Measurements from ENCODE around the gene LAMA2.

Gene LAMA2

DNA sequence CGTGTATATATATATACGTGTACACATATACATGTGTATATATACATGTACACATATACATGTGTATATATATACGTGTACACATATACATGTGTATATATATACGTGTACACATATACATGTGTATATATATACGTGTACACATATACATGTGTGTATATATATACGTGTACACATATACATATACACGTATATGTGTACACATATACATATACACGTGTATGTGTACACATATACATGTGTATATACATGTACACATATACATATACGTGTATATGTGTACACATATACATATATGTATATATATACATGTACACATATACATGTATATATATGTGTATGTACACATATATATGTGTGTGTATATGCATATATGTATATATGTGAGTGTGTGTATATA lies 317.2 kb downstream of the LAMA2 start:
- TF ChIP-seq, protein P1, sequence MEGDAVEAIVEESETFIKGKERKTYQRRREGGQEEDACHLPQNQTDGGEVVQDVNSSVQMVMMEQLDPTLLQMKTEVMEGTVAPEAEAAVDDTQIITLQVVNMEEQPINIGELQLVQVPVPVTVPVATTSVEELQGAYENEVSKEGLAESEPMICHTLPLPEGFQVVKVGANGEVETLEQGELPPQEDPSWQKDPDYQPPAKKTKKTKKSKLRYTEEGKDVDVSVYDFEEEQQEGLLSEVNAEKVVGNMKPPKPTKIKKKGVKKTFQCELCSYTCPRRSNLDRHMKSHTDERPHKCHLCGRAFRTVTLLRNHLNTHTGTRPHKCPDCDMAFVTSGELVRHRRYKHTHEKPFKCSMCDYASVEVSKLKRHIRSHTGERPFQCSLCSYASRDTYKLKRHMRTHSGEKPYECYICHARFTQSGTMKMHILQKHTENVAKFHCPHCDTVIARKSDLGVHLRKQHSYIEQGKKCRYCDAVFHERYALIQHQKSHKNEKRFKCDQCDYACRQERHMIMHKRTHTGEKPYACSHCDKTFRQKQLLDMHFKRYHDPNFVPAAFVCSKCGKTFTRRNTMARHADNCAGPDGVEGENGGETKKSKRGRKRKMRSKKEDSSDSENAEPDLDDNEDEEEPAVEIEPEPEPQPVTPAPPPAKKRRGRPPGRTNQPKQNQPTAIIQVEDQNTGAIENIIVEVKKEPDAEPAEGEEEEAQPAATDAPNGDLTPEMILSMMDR (IDR thresholded peaks at IDR 0.05; ENCODE audit: low read depth, low read length, missing control alignments): no peak
- no peak overlapping the region for H3K4me3 ChIP-seq (replicated peaks; ENCODE audit: low read depth, low read length)
- DNase-seq (ENCODE audit: extremely low read depth, low read depth): no peak

DNA sequence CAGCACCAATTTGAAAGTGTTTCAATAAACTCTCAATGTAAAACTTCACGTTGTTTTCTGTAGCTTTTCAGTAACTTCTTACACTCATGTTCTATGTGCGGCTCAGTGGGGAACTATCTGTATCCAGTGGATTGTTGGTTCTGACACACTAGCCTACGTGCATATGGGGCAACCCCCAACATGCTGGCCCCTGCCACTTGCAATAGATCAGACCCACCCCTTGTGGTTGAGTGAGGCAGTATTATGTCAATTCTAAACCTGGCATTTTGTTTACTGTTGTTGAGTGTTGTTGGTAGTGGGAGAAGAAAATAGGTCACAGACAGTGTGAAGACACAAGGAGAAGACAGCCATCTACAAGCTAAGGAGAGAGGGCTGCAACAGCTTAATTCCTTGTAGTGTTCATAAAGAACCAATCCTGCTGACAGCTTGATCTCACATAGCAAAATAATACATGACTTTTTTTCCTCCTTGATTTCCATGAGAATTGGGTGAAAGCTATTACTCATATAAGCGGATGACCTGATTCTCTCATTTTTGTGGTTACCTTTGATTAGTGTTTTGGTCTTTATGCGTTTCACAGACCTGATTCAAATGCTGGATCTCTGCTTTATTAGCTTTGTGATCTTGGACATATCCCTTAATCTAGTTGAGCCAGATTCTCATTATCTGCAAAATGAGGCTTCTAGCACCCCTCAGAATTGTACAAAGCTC lies 320.4 kb downstream of the LAMA2 start:
- TF ChIP-seq, protein P1 (IDR thresholded peaks at IDR 0.05; ENCODE audit: low read depth, low read length, missing control alignments): no peak
- H3K4me3 ChIP-seq (replicated peaks; ENCODE audit: low read depth, low read length): no peak overlapping the region
- DNase-seq (ENCODE audit: extremely low read depth, low read depth): no peak

DNA sequence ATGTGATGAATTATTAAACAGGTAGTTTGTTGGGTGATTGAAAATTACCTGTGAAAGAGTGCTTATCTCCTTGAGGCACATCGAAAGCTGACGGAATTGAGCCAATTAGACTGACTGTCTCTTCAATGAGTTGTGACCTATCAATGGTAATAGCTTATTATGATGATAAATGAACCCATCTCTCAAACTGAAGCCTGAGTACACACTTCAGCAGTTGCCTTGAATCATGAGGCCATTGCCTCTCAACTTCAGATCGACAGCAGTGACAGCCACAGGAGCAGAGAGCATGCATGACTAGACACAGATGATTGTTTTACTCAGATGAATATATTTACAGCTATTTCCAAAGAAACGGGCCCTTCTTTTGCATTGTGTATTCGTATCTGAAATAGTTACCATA lies 323.9 kb downstream of the LAMA2 start:
- TF ChIP-seq, protein P1 (IDR thresholded peaks at IDR 0.05; ENCODE audit: low read depth, low read length, missing control alignments): no peak
- H3K4me3 ChIP-seq (replicated peaks; ENCODE audit: low read depth, low read length): no peak overlapping the region
- DNase-seq (ENCODE audit: extremely low read depth, low read depth): no peak

DNA sequence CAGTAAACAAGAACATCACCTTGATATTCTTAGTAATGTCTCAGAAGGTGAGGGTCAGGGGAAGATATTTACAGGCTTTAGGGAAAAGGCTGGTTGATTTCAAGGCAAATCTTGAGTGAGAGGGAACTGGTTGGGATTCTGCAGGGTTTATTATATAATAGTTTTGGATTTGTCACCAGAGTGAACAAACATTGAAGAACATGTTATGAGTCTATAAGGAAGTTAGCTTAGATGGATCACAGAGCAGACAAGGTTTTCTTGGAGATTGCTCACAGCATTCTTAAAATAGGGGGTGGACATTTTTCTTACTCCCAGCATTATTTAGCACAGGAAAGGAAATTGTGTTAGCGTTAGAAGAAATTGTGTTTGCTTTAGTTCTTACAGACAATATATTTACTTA lies 324.9 kb downstream of the LAMA2 start:
- DNase-seq (ENCODE audit: extremely low read depth, low read depth): no peak
- H3K4me3 ChIP-seq (replicated peaks; ENCODE audit: low read depth, low read length): no peak overlapping the region
- TF ChIP-seq, protein P1 (IDR thresholded peaks at IDR 0.05; ENCODE audit: low read depth, low read length, missing control alignments): no peak

DNA sequence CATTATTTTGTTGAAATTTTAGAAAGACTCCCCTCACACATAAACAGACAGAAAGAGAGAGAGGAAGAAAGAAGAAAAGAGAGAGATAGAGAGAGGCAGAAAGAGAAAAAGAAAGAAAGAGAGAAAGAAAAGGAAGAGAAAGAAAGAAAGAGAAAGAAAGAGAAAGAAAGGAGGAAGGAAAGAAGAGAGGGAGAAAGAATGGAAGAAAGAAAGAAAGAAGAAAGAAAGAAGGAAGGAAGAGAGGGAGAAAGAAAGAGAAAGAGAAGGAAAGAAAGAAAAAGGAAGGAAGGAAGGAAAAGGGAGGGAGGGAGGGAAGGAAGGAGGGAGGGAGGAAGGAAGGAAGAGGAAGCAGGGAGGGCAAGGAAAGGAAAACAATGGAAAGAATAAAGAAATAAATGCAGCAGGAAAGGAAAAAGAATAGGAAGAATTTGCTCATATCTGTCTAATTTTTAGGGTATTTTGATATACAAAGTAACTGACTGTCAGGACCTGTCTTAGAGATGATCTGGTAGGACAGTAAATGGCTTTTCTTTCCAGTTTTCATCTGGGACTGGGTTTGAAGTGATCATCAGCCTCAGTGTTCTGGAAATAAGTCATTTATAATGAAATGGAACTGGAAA lies 325.6 kb downstream of the LAMA2 start:
- H3K4me3 ChIP-seq (replicated peaks; ENCODE audit: low read depth, low read length): no peak overlapping the region
- TF ChIP-seq, protein P1 (IDR thresholded peaks at IDR 0.05; ENCODE audit: low read depth, low read length, missing control alignments): no peak
- no peak for DNase-seq (ENCODE audit: extremely low read depth, low read depth)

DNA sequence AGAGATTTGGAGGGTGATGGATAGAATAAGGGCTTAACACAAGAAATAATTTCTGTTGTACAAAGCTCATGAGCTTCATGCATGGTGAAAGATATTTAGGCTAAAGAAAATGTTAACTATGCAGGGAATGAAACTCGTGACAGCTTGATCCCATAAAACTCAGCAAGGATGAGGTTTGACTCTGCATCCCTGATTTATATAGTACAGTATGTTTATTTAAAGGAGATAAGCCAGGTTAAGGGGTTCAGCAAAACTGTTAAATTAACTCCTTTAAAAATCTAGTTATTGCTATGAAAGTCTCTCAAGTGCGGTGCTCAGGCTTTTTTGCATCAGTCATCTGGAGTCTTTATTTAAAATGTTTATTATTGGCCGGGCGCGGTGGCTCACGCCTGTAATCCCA lies 326.4 kb downstream of the LAMA2 start:
- TF ChIP-seq, protein P1 (IDR thresholded peaks at IDR 0.05; ENCODE audit: low read depth, low read length, missing control alignments): no peak
- no peak overlapping the region for H3K4me3 ChIP-seq (replicated peaks; ENCODE audit: low read depth, low read length)
- DNase-seq (ENCODE audit: extremely low read depth, low read depth): no peak

All from HFF-Myc (cell line).